ENCODE data around the gene GM2A.
"Not testable (repeated sequence)": the region's sequence is repeated elsewhere in the genome, so short reads cannot be mapped to it uniquely, and the experiment has no call there.

GM2A gene

DNA sequence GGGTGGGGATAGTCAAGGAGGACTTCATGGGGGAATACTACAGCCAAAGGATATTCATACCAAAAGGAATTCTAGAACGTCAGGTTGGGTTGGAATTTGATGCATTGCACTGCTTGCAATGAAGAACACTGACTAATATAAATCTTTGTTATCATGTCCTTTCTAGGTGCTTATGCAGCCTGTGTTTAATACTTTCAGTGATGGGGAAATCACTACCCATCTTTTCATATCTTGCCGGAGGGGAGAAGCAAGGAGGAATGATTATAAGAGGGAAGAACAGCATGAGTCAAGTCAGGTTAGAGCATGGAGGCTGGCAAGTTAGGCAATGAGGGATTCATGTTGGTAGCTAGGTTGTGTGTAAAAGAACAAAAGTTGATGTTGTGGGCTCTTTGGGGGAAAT lies 24.0 kb upstream of the GM2A start:
- DNase-seq (ENCODE audit: low spot score), result no peak

DNA sequence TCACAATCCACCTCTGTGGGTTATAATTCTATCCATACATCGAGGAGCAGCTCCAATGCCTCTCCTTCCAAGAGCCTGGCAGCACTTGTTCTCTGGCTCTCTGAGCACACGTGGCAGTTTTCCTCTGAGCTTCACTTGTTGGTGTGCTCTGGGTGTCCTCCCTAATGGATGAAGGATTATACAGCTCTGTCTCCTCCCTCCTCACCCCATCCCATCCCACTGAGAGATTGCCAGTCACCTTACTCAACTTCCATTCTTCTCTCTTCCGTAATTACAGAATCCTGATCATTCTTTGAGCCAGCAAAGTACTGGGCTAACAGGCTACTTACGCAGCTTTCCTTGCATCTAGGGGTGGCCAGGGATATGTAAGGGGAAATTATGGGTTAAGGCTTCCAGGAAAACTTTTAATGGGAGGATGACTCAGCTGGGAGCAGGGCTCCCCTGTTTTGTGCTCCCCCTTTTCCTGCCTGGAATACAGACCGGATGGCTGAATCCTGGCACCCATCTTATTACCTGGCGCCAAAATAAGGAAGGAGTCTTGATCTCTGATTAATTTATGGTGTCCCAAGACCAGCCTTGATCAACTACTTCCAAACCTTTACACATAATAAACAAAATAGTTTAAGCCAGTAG lies 22.8 kb upstream of the GM2A start:
- no peak for DNase-seq (ENCODE audit: low spot score)

DNA sequence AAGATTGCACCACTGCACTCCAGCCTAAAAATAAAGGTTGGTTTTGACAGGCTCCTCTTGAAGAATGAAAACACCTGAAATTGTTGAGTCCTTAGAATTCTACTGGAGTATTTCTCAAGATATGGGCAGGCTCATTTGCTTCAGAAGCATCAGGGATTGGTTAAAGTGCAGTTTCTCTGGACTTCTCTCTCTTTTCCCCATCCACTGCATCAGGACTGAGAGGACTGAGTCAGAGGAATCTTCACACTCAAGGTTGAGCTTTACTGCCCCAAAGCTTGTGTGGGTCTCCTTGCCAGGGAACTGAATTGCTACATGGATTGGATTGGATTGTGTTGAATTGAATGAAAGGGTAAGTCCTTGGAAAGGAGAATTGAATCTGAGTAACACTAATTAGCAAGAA lies 21.6 kb upstream of the GM2A start:
- DNase-seq (ENCODE audit: low spot score), result no peak

GRCh38 chr5:151233616-151234085 lies 19.3 kb upstream of the GM2A start:
- DNase-seq (ENCODE audit: low spot score), result no peak

- DNase-seq (ENCODE audit: low spot score), result no peak
Observed at GRCh38 chr5:151234476-151235238, 18.3 kb upstream of the GM2A start.

DNA sequence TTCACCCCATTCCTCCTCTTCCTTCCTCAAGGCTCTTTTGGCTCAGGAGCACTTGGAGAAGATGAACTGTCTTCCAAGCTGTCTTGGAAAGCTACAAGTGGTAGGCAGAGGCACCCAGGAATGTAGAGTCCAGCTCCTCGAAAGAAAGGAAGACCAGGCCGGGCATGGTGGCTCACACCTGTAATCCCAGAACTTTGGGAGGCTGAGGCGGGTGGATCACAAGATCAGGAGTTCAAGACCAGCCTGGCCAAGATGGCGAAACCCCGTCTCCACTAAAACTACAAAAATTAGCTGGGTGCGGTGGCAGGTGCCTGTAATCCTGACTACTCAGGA lies 17.8 kb upstream of the GM2A start:
- not testable (repeated sequence) for DNase-seq (ENCODE audit: low spot score)

DNA sequence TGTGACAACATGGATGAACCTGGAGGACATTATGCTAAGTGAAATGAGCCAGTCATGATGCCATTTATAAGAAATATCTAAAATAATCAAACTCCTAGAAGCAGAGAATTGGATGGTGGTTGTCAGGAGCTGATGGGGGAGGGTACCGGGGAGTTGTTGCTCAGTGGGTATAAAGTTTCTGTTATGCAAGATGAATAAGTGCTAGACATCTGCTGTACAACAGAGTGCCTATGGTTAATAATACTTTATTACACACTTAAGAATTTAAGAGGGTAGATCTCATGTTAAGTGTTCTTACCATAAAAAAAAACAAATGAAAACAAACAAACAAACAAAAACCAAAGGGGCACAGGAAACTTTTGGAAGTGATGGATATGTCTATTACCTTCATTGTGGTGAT lies 16.1 kb upstream of the GM2A start:
- DNase-seq (ENCODE audit: low spot score), result no peak

DNA sequence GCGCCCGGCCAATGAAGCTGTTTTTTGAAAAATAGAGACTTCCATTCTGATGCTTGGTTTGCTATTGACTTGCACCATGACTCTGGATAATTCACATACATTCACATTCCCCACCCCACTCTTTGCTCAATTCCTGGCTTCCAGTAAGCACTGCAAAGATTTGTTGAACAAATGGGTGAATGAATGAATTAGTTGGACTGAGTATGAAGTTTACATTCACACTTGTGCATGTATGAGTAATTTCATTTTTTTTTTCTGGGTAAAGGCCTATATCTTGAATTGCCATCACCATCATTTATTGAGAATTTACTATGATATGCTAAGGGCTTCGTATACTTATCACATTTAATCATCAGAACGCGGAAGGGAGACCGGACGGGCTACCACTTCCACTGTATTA lies 15.3 kb upstream of the GM2A start:
- DNase-seq (ENCODE audit: low spot score), result no peak

GRCh38 chr5:151238303-151238741 lies 14.7 kb upstream of the GM2A start:
- no peak for DNase-seq (ENCODE audit: low spot score)

DNA sequence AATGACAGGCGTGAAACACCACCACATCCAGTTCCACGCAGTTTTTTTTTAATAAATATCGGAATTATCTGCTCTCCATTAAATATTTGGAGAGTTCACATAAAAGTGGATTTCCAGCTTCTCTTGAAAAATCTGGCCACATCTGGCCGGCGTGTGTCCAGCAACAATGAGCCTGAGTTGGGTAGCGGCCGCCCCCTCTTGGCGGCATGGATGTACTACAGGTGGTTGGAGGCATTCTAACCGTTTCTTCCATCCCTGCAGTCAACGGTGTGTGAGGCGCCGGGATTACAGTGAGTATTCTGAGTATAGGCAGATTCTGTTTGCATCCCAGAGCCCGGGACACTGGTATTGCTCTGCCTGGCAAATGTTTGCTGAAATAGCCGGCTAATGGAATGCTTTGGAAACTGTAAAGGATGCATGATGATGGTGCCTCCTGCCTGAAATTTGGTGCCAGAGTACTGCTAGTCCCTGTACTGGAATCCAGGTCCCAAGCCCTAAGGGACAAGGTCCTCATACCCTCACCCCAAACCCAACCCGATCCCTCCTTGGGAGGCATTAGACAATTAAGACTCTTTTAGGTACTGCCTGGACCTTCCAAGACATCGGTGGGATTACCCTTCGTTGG lies 13.6 kb upstream of the GM2A start:
- no peak for DNase-seq (ENCODE audit: low spot score)

DNA sequence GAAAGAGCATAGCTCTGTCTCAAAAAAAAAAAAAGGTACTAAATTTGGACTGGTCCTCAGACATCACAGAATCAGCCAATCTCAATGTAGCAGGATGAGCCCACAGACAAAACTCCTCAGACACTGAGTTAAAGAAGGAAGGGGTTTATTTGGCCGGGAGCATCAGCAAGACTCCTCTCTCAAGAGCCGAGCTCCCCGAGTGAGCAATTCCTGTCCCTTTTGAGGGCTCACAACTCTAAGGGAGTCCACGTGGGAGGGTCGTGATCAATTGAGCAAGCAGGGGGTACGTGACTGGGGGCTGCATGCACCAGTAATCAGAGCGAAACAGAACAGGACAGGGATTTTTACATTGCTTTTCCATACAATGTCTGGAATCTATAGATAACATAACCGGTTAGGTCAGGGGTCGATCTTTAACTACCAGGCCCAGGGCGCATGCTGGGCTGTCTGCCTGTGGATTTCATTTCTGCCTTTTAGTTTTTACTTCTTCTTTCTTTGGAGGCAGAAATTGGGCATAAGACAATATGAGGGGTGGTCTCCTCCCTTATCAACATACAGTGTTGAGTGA lies 12.6 kb upstream of the GM2A start:
- DNase-seq (ENCODE audit: low spot score), result not testable (repeated sequence)

- DNase-seq (ENCODE audit: low spot score), result no peak
Observed at GRCh38 chr5:151240924-151241635, 11.9 kb upstream of the GM2A start.

GRCh38 chr5:151243127-151243526 lies 9.9 kb upstream of the GM2A start:
- no peak for DNase-seq (ENCODE audit: low spot score)

DNA sequence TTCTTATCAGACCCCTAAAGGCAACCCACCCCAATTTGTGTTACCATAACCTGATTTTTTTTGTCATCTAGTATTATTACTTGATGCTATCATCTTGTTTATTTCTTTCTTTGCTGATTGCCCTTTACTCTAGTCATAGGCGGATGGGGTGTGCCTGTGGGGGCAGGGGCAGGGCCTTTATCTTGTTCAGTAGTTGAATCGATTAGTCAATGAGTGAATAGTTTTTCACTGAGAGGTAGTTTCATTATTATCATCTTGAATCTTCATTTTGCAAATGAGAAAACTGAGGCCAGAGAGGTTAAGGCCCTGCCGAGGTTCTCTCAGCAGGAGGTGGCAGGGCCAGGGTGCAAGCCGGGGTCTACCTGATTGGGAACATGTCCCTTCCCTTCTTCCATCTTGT lies 9.4 kb upstream of the GM2A start:
- DNase-seq (ENCODE audit: low spot score), result no peak

GRCh38 chr5:151244206-151244605 lies 8.8 kb upstream of the GM2A start:
- DNase-seq (ENCODE audit: low spot score), result no peak

- no peak for DNase-seq (ENCODE audit: low spot score)
Observed at GRCh38 chr5:151245680-151246219, 7.2 kb upstream of the GM2A start.

- DNase-seq (ENCODE audit: low spot score), result no peak
Observed at GRCh38 chr5:151248651-151249050, 4.3 kb upstream of the GM2A start.

DNA sequence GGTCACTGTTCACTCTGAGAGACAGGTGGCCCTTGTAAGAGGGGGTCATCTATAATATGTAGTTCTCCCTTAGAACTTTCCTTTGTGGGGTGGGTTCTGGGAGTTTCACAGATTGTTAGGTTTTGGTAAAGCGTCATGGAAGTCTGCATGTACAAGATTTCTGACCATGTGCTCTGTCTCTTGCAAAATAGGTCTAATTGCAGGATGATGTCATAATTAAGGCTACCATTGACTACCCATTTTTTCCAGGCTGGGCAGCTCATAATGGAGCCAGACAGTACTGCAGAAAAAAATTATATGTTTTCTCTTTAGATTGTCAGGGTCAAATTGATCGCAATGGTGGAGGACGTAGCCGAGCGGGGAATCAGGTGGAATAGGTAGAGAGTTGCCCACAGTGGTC lies 3.7 kb upstream of the GM2A start:
- DNase-seq (ENCODE audit: low spot score), result no peak

GRCh38 chr5:151250346-151251000 lies 2.5 kb upstream of the GM2A start:
- DNase-seq (ENCODE audit: low spot score), result no peak

- DNase-seq (ENCODE audit: low spot score), result no peak
Observed at GRCh38 chr5:151251001-151251551, 1.9 kb upstream of the GM2A start.

- DNase-seq (ENCODE audit: low spot score), result no peak
Observed at GRCh38 chr5:151251621-151252020, 1.4 kb upstream of the GM2A start.

Measured in putamen (tissue), 1 donor.